Stomach (tissue), 4 donors: ENCODE measurements around the gene WWP2.

Source experiments
- EP300 ChIP-seq: sonication (generic); formaldehyde crosslinking; IDR thresholded peaks from one replicate; pipeline ENCODE4 v1.6.1; 2017; ENCODE audit warnings: antibody characterized with exemption
- POLR2AphosphoS5 ChIP-seq, 3 donors: sonication (generic); formaldehyde crosslinking; IDR thresholded peaks; one replicate each; pipeline ENCODE4 v1.6.1; 2016; ENCODE audit warnings: antibody characterized with exemption in 3 of 3
- TF ChIP-seq, protein P1 (sequence below), 7 experiments: fragments of 450-650 bp in 4 of 7; fragments of 200-600 bp in 3 of 7; sonication (generic) in 3 of 7; IDR thresholded peaks; one replicate each; pipeline ENCODE4 v1.5.1; 2016 to 2019; ENCODE audit warnings: antibody characterized with exemption in 7 of 7, control low read depth in 2 of 7, mild to moderate bottlenecking in 1 of 7

DNA sequence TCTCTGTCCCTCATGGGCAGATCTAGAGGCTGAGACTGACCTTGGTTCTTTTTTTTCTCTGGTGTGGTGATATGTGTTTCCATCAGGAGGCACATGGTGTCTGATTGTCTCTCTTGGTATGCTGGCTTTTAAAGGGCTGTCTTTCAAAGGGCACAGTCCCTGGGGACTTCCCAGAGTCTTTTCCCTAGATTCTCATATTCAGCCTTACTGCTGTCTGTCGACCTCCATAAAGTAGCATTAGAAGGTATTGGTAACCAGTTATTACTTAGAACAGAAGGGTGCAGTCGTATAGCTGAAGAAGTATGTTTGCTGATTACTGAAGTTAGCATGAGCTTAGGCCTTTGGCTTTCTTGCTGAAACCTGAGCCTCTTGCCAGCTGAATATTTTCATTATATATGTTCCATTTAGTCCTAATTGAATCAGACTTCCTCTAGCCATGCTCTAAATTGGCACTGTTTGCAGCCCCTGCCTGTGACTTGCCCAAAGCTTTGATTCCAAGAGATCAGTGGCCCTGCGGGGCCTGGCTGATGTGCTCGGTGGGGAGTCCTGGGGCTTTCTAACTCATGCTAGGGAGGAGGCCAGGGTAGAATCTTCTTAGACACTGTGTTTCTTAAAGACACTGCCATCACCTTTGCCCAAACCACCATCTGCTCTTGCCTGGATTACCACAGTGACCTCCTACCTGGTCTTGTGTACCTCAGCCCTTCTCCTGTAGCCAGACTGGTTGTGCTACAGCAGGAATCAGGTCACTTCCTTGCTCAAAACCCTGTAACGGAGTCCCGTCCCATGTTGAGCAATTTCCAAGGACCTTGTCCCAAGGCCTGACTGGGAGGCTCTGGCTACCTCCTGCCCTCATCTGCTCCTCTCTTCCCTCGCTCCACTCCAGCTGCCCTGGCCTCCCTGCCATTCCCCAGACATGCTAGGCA lies 71.5 kb downstream of the WWP2 start:
- TF ChIP-seq POLR2AphosphoS5 (IDR thresholded peaks at IDR 0.05): no peak
- TF ChIP-seq, protein P1, sequence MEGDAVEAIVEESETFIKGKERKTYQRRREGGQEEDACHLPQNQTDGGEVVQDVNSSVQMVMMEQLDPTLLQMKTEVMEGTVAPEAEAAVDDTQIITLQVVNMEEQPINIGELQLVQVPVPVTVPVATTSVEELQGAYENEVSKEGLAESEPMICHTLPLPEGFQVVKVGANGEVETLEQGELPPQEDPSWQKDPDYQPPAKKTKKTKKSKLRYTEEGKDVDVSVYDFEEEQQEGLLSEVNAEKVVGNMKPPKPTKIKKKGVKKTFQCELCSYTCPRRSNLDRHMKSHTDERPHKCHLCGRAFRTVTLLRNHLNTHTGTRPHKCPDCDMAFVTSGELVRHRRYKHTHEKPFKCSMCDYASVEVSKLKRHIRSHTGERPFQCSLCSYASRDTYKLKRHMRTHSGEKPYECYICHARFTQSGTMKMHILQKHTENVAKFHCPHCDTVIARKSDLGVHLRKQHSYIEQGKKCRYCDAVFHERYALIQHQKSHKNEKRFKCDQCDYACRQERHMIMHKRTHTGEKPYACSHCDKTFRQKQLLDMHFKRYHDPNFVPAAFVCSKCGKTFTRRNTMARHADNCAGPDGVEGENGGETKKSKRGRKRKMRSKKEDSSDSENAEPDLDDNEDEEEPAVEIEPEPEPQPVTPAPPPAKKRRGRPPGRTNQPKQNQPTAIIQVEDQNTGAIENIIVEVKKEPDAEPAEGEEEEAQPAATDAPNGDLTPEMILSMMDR (IDR thresholded peaks at IDR 0.05): no peak
- TF ChIP-seq EP300: no peak
